GM12878 (cell line): Measurements from ENCODE around the gene CORO7. TPM values are rescaled to one million over a fixed set of nuclear protein-coding genes. Genes with fewer than 3 reads are reported as not detected.
A peak's percentile ranks its signal among the peaks of the same experiment; 100 is the strongest.

Experiments
- EZH2 ChIP-seq: IDR thresholded peaks from 2 replicates; pipeline ENCODE4 v1.6.1; 2012; ENCODE audit warnings: low read depth, mild to moderate bottlenecking, control low read depth, inconsistent platforms, low read length, borderline replicate concordance; ENCODE audit not compliant: control insufficient read depth
- FOXK2 ChIP-seq: fragments of 450-650 bp; IDR thresholded peaks from 2 replicates; pipeline ENCODE4 v1.6.1; 2017; ENCODE audit warnings: mild to moderate bottlenecking, moderate library complexity
- GABPA ChIP-seq: IDR thresholded peaks from 2 replicates; pipeline ENCODE4 v1.6.1; 2014; ENCODE audit warnings: antibody characterized with exemption, low read depth, mild to moderate bottlenecking, inconsistent platforms
- KLF5 ChIP-seq: fragments of 450-650 bp; IDR thresholded peaks from 2 replicates; pipeline ENCODE4 v1.6.1; 2014; ENCODE audit warnings: mild to moderate bottlenecking; ENCODE audit not compliant: partially characterized antibody
- MEF2A ChIP-seq: IDR thresholded peaks from 2 replicates; pipeline ENCODE4 v1.6.1; 2011; ENCODE audit warnings: low read depth, mild to moderate bottlenecking, low read length, moderate library complexity; ENCODE audit not compliant: insufficient read depth
- PML ChIP-seq: IDR thresholded peaks from 2 replicates; pipeline ENCODE4 v1.6.1; 2012; ENCODE audit warnings: low read length, inconsistent platforms
- polyA plus RNA-seq, 11 experiments: library from polyadenylated mRNA; depleted of rRNA in 4 of 11; unstranded in 6 of 11; stranded (reverse) in 5 of 11; fragments of >200 nt; fragmentation: Nextera tagmentation in 4 of 11; fragmentation: Illumina TruSeq in 1 of 11; extraction: Ambion mirVana in 4 of 11; extraction: Trizol in 1 of 11; gene quantifications; 1 replicate in 1 of 11; 2 replicates in 10 of 11; pipeline versions ENCODE4 v1.2.1 to v1.2.3, GENCODE V29; 2011 to 2016; ENCODE audit warnings: inconsistent platforms in 2 of 11, missing spikeins in 2 of 11, low read depth in 1 of 11
- total RNA-seq, 4 experiments: library from RNA; depleted of rRNA in 3 of 4; stranded (reverse); fragments of >200 nt in 3 of 4; fragmentation: Illumina TruSeq in 1 of 4; extraction: Trizol in 1 of 4; gene quantifications; 2 replicates each; pipeline versions ENCODE4 v1.2.1 to v1.2.3, GENCODE V29; 2013 to 2021
- TF ChIP-seq, protein P1 (sequence below): fragments of 450-650 bp; IDR thresholded peaks from 2 replicates; pipeline ENCODE4 v1.6.1; 2018; ENCODE audit warnings: borderline replicate concordance, mild to moderate bottlenecking; ENCODE audit not compliant: partially characterized antibody
- TF ChIP-seq, protein P2 (sequence below): fragments of 450-650 bp; IDR thresholded peaks from 2 replicates; pipeline ENCODE4 v1.6.1; 2017; ENCODE audit warnings: mild to moderate bottlenecking
- TF ChIP-seq, protein P3 (sequence below): fragments of 450-650 bp; formaldehyde crosslinking; IDR thresholded peaks from 2 replicates; pipeline ENCODE4 v1.4.0; 2022; ENCODE audit warnings: mild to moderate bottlenecking, moderate library complexity
- TF ChIP-seq, protein P4 (sequence below): IDR thresholded peaks from 2 replicates; pipeline ENCODE4 v1.6.1; 2012; ENCODE audit warnings: low read depth, low read length, improper control_type of control experiment
- TF ChIP-seq, protein P5 (sequence below): fragments of 450-650 bp; IDR thresholded peaks from 2 replicates; pipeline ENCODE4 v1.6.1; 2016; ENCODE audit warnings: mild to moderate bottlenecking, moderate library complexity, borderline replicate concordance

Gene CORO7
- total and polyA plus RNA-seq, 10 of the 15 experiments (the other 5 are each of a cell fraction or from before 2014, with no cell fraction given): 0.64 to 89.2 (median 43.7) TPM

DNA sequence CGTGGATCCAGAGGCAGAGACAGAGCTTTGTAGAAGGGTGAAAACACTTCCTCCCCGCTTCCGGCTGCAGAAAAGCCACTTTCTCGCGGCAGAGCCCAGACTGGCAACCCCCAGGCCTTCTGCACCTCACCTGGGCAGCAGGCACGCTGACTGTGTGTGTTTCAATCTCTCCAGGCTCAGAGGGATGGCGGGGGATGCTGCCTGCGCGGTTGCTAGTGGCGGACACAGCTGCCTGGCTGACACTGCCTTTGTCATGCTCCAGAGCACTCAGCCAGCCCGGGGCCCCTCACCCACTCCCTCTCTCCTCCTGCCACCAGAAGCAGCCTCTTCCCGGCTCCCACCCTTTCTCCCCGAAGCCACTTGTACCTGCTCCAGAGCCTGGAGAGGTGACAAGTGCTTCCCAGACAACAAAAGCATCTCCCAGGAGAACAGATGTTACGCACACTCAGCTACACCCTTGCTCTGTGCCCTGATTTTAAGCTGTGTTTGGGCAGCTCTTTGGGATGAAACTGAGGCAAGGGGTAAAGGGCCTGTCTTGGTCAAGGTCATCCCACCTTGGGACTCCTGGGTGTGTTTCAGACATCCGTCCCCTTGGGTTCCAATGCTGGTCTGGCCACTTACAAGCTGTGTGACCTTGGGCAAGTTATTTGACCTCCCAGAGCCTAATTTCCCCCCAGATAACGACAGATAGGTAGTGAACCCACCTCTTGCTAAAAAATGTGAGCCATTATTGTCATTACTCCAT lies 109.8 kb downstream of the CORO7 start (continued):
- TF ChIP-seq, protein P1, sequence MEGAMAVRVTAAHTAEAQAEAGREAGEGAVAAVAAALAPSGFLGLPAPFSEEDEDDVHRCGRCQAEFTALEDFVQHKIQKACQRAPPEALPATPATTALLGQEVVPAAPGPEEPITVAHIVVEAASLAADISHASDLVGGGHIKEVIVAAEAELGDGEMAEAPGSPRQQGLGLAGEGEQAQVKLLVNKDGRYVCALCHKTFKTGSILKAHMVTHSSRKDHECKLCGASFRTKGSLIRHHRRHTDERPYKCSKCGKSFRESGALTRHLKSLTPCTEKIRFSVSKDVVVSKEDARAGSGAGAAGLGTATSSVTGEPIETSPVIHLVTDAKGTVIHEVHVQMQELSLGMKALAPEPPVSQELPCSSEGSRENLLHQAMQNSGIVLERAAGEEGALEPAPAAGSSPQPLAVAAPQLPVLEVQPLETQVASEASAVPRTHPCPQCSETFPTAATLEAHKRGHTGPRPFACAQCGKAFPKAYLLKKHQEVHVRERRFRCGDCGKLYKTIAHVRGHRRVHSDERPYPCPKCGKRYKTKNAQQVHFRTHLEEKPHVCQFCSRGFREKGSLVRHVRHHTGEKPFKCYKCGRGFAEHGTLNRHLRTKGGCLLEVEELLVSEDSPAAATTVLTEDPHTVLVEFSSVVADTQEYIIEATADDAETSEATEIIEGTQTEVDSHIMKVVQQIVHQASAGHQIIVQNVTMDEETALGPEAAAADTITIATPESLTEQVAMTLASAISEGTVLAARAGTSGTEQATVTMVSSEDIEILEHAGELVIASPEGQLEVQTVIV: no peak
- TF ChIP-seq FOXK2 (no peak), KLF5 (no peak), PML (0 out of 2 replicates have a peak, but pooled peaks have one; percentile 21), GABPA (no peak), EZH2 (no peak), MEF2A (no peak)
- TF ChIP-seq, protein P2, sequence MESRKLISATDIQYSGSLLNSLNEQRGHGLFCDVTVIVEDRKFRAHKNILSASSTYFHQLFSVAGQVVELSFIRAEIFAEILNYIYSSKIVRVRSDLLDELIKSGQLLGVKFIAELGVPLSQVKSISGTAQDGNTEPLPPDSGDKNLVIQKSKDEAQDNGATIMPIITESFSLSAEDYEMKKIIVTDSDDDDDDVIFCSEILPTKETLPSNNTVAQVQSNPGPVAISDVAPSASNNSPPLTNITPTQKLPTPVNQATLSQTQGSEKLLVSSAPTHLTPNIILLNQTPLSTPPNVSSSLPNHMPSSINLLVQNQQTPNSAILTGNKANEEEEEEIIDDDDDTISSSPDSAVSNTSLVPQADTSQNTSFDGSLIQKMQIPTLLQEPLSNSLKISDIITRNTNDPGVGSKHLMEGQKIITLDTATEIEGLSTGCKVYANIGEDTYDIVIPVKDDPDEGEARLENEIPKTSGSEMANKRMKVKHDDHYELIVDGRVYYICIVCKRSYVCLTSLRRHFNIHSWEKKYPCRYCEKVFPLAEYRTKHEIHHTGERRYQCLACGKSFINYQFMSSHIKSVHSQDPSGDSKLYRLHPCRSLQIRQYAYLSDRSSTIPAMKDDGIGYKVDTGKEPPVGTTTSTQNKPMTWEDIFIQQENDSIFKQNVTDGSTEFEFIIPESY: no peak
- TF ChIP-seq, protein P3, sequence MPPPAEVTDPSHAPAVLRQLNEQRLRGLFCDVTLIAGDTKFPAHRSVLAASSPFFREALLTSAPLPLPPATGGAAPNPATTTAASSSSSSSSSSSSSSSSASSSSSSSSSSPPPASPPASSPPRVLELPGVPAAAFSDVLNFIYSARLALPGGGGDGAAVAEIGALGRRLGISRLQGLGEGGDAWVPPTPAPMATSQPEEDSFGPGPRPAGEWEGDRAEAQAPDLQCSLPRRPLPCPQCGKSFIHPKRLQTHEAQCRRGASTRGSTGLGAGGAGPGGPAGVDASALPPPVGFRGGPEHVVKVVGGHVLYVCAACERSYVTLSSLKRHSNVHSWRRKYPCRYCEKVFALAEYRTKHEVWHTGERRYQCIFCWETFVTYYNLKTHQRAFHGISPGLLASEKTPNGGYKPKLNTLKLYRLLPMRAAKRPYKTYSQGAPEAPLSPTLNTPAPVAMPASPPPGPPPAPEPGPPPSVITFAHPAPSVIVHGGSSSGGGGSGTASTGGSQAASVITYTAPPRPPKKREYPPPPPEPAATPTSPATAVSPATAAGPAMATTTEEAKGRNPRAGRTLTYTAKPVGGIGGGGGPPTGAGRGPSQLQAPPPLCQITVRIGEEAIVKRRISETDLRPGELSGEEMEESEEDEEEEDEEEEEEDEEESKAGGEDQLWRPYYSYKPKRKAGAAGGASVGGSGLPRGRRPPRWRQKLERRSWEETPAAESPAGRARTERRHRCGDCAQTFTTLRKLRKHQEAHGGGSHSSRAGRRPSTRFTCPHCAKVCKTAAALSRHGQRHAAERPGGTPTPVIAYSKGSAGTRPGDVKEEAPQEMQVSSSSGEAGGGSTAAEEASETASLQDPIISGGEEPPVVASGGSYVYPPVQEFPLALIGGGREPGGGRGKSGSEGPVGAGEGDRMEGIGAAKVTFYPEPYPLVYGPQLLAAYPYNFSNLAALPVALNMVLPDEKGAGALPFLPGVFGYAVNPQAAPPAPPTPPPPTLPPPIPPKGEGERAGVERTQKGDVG: no peak
- TF ChIP-seq, protein P4, sequence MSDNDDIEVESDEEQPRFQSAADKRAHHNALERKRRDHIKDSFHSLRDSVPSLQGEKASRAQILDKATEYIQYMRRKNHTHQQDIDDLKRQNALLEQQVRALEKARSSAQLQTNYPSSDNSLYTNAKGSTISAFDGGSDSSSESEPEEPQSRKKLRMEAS: no peak
- TF ChIP-seq, protein P5, sequence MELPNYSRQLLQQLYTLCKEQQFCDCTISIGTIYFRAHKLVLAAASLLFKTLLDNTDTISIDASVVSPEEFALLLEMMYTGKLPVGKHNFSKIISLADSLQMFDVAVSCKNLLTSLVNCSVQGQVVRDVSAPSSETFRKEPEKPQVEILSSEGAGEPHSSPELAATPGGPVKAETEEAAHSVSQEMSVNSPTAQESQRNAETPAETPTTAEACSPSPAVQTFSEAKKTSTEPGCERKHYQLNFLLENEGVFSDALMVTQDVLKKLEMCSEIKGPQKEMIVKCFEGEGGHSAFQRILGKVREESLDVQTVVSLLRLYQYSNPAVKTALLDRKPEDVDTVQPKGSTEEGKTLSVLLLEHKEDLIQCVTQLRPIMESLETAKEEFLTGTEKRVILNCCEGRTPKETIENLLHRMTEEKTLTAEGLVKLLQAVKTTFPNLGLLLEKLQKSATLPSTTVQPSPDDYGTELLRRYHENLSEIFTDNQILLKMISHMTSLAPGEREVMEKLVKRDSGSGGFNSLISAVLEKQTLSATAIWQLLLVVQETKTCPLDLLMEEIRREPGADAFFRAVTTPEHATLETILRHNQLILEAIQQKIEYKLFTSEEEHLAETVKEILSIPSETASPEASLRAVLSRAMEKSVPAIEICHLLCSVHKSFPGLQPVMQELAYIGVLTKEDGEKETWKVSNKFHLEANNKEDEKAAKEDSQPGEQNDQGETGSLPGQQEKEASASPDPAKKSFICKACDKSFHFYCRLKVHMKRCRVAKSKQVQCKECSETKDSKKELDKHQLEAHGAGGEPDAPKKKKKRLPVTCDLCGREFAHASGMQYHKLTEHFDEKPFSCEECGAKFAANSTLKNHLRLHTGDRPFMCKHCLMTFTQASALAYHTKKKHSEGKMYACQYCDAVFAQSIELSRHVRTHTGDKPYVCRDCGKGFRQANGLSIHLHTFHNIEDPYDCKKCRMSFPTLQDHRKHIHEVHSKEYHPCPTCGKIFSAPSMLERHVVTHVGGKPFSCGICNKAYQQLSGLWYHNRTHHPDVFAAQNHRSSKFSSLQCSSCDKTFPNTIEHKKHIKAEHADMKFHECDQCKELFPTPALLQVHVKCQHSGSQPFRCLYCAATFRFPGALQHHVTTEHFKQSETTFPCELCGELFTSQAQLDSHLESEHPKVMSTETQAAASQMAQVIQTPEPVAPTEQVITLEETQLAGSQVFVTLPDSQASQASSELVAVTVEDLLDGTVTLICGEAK: no peak
